ENCODE results near the gene FAM53A. TPM values are rescaled to one million over a fixed set of nuclear protein-coding genes. Genes with fewer than 3 reads are reported as not detected.
A peak's percentile ranks its signal among the peaks of the same experiment; 100 is the strongest.

FAM53A gene
- total and polyA plus RNA-seq, 10 donors = 0.60 to 4.3 (median 1.9) TPM

GRCh38 chr4:1611501-1611870 is 72.6 kb downstream of the FAM53A start:
- DNase-seq = peak; percentile 71
- no peak for TF ChIP-seq POLR2A (IDR thresholded peaks at IDR 0.05)
- TF ChIP-seq, protein P1, sequence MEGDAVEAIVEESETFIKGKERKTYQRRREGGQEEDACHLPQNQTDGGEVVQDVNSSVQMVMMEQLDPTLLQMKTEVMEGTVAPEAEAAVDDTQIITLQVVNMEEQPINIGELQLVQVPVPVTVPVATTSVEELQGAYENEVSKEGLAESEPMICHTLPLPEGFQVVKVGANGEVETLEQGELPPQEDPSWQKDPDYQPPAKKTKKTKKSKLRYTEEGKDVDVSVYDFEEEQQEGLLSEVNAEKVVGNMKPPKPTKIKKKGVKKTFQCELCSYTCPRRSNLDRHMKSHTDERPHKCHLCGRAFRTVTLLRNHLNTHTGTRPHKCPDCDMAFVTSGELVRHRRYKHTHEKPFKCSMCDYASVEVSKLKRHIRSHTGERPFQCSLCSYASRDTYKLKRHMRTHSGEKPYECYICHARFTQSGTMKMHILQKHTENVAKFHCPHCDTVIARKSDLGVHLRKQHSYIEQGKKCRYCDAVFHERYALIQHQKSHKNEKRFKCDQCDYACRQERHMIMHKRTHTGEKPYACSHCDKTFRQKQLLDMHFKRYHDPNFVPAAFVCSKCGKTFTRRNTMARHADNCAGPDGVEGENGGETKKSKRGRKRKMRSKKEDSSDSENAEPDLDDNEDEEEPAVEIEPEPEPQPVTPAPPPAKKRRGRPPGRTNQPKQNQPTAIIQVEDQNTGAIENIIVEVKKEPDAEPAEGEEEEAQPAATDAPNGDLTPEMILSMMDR (IDR thresholded peaks at IDR 0.05 in 8 of 11, conservative IDR thresholded peaks at IDR 0.05 in 3 of 11) = no peak
- TF ChIP-seq POLR2AphosphoS5 (IDR thresholded peaks at IDR 0.05) = no peak
- Histone ChIP-seq H3K4me1 (no peaks in the 10 kb centered on the region), H3K9me3 (no peaks in the 10 kb centered on the region), H3K27me3 (replicated peaks in 1 of 7) (peaks cover 0 to 9% (median 0%) of the 10 kb centered on the region in 7 donors), H3K36me3 (no peaks in the 10 kb centered on the region), H3K4me3 (no peak overlapping the region), H3K27ac (no peak overlapping the region)
- WGBS, 5 donors = 75 to 94% (median 89%) methylated on average over 4 to 9 of the region's 9 CpGs
- intact Hi-C loops (cut with DNase I; ENCODE audit: low total_unique reads) = no loop called here

DNA sequence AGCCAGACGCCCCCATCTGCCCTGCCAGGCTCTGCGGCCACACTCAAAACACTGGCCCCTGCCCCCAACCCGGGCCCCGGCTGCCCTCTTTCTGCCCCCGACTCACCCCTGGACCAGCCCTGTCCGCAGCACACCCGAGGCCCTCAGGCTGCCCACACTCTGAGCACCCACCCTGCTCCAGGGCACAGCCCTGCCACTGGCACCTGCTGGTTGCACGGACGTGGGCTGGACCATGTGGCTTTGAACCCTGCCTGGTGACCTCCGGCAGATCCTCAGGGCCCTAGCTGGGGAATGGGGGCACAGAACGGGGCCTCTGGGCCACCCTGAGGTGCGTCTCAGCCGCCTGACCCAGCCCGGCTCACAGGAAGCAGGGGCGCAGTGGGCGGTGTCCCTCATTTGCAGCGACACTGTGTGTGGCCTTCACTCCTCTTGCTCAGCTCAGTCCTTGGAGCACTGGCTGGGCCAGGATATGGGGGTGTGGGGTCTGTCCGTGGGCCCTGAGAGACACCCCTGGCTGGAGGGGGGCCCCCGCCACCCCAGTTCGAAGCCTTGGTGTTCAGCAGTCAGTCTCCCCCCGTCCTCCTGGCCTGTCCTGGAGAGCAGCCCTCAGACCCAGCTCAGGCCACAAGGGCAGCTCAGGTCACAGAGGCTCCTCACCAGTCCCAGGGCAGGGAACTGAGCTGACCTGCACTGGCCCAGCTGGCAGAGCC is 73.2 kb downstream of the FAM53A start:
- H3K9me3 ChIP-seq = no peaks in the 10 kb centered on the region
- H3K27ac ChIP-seq = no peak overlapping the region
- no peak overlapping the region for H3K4me3 ChIP-seq
- TF ChIP-seq, protein P1 (IDR thresholded peaks at IDR 0.05 in 8 of 11, conservative IDR thresholded peaks at IDR 0.05 in 3 of 11) = no peak
- TF ChIP-seq POLR2AphosphoS5 (IDR thresholded peaks at IDR 0.05) = no peak
- no peak for TF ChIP-seq POLR2A (IDR thresholded peaks at IDR 0.05)
- H3K27me3 ChIP-seq (replicated peaks in 1 of 7) = peaks cover 0 to 14% (median 0%) of the 10 kb centered on the region in 7 donors
- no peaks in the 10 kb centered on the region for H3K4me1 ChIP-seq
- 71 to 100% (median 80%) methylated on average over 2 to 21 of the region's 21 CpGs for WGBS, 5 donors
- no peaks in the 10 kb centered on the region for H3K36me3 ChIP-seq
- DNase-seq = peak; percentile 72
- intact Hi-C loops (cut with DNase I; ENCODE audit: low total_unique reads) = no loop called here

DNA sequence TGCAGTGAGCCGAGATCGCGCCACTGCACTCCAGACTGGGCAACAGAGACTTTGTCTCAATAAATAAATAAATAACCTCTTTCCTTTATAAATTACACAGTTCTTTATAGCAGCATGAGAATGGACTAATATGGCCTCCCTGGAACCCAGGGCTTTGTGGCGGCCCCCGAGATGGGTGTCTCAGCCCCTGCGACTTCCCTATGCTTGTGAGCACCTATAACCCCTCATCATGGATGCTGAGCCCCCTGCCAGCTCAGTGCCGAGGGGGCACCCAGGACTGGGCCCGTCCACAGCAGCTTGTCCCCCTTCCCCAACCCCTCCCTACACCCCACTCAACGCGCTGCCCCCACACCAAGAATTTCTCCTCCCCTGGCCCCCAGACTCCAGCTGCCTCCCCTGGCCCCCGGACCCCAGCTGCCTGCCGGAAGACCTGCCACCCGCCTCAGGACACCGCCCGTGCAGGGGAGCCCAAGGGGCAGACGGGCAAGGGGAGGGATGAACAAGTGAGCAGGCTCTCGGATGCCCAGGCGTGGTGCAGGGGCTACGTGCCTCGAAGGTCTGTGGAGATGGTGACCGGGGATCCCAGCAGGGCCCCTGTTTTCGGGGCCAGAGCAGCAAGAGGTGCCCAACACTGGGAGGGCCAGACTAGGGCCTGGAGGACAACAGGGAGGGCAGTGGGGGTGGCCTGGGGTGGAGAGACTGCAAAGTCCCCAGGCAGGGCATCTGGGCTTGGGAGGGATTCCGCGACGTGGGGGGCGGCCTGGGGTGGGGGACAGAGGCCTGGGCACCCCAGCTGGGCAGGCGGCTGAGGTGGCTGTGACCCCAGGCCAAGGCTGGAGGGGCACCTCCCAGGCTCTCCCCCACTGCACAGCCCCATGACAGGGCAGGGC is 74.0 kb downstream of the FAM53A start:
- DNase-seq = peak; percentile 58

More for the DNA sequence above, 74.0 kb downstream of the FAM53A start:
- intact Hi-C loops (cut with DNase I; ENCODE audit: low total_unique reads) = no loop called here
- no peak for TF ChIP-seq POLR2A (IDR thresholded peaks at IDR 0.05)
- TF ChIP-seq POLR2AphosphoS5 (IDR thresholded peaks at IDR 0.05) = no peak
- TF ChIP-seq, protein P1 (IDR thresholded peaks at IDR 0.05 in 8 of 11, conservative IDR thresholded peaks at IDR 0.05 in 3 of 11) = no peak
- Histone ChIP-seq H3K9me3 (no peaks in the 10 kb centered on the region), H3K27ac (no peak overlapping the region), H3K36me3 (no peaks in the 10 kb centered on the region), H3K4me3 (no peak overlapping the region), H3K27me3 (replicated peaks in 1 of 7) (peaks cover 0 to 22% (median 0%) of the 10 kb centered on the region in 7 donors), H3K4me1 (peaks cover 0 to 4% (median 0%) of the 10 kb centered on the region in 6 donors)
- 90 to 94% (median 91%) methylated on average over 14 to 27 of the region's 27 CpGs for WGBS, 5 donors
